HEK293 (cell line): ENCODE data around the gene OPCML.

Source experiments
- TCF7L2 ChIP-seq: IDR thresholded peaks from 2 replicates; pipeline ENCODE4 v1.6.1; 2011; ENCODE audit warnings: low read depth, mild to moderate bottlenecking, inconsistent platforms, low read length, moderate library complexity, borderline replicate concordance
- ZNF555 ChIP-seq: fragments of 450-650 bp; formaldehyde crosslinking; conservative IDR thresholded peaks from 2 replicates; pipeline ENCODE4 v1.5.1; 2017; ENCODE audit warnings: missing biosample characterization, mild to moderate bottlenecking, missing genetic modification characterization, inconsistent platforms
- ZNF660 ChIP-seq: fragments of 450-650 bp; IDR thresholded peaks from 2 replicates; pipeline ENCODE4 v1.5.1; 2018; ENCODE audit warnings: missing biosample characterization, mild to moderate bottlenecking, missing genetic modification characterization
- TF ChIP-seq, protein P1 (sequence below): fragments of 450-650 bp; formaldehyde crosslinking; IDR thresholded peaks from 2 replicates; pipeline ENCODE4 v1.5.1; 2016; ENCODE audit warnings: missing biosample characterization, missing genetic modification characterization

DNA sequence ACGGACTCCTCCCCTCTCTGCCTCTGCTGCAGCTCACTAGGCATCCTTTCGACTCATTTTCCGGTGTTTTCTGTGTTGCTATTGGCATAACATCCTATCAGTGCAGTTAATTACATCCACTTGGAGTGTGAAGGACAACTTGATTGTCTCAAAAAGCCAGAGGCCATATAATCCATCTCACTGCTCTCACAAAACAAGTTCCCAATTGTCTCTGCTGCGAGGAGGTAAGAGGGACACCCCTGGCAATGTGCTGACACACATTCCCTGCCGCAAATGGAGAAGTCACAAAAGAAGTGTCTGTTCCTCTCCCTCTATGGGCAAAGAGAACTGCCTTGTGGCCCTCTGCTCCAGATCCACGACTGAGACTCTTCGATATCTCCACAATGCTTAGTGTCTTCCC is 618.4 kb downstream of the OPCML start:
- TF ChIP-seq, protein P1, sequence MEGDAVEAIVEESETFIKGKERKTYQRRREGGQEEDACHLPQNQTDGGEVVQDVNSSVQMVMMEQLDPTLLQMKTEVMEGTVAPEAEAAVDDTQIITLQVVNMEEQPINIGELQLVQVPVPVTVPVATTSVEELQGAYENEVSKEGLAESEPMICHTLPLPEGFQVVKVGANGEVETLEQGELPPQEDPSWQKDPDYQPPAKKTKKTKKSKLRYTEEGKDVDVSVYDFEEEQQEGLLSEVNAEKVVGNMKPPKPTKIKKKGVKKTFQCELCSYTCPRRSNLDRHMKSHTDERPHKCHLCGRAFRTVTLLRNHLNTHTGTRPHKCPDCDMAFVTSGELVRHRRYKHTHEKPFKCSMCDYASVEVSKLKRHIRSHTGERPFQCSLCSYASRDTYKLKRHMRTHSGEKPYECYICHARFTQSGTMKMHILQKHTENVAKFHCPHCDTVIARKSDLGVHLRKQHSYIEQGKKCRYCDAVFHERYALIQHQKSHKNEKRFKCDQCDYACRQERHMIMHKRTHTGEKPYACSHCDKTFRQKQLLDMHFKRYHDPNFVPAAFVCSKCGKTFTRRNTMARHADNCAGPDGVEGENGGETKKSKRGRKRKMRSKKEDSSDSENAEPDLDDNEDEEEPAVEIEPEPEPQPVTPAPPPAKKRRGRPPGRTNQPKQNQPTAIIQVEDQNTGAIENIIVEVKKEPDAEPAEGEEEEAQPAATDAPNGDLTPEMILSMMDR (tag by site-specific recombination), result no peak
- TF ChIP-seq TCF7L2 (no peak), ZNF555 (tag by site-specific recombination) (no peak), ZNF660 (no peak)
